GM19043 (cell line): ENCODE data around the gene FHL5.
A peak's percentile ranks its signal among the peaks of the same experiment; 100 is the strongest.
"Not testable (repeated sequence)": the region's sequence is repeated elsewhere in the genome, so short reads cannot be mapped to it uniquely, and the experiment has no call there.

Source experiments
- ATAC-seq: cut with Tn5 transposase; IDR thresholded peaks from one replicate; pipeline ENCODE4 v1.9.1; 2021; ENCODE audit warnings: low read depth; ENCODE audit not compliant: unreplicated experiment

FHL5 gene

DNA sequence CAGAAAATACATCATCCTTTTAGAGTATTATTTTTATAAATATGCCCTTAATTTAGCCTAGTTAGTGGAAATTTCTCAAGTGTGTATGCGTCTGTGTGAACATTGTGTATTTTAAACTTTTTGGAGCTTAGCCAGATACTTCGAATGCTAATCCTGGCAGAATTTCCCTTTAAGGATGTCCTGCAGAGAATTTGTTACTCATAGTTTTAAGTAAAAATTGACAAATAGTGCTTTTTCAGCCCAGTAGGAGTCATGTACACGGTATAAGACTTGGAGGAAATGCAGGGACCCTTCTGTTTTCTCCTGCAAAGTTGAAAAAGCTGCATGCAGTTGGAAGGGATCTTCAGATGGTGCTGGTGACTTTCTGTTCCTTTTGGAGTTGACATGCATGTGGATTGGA, at the start of gene FHL5:
TSS of gene FHL5 (plus strand) at position 243 of the 400 bp plus-strand sequence. CDS start 40,486 bp downstream, outside the sequence.
- no peak for ATAC-seq

DNA sequence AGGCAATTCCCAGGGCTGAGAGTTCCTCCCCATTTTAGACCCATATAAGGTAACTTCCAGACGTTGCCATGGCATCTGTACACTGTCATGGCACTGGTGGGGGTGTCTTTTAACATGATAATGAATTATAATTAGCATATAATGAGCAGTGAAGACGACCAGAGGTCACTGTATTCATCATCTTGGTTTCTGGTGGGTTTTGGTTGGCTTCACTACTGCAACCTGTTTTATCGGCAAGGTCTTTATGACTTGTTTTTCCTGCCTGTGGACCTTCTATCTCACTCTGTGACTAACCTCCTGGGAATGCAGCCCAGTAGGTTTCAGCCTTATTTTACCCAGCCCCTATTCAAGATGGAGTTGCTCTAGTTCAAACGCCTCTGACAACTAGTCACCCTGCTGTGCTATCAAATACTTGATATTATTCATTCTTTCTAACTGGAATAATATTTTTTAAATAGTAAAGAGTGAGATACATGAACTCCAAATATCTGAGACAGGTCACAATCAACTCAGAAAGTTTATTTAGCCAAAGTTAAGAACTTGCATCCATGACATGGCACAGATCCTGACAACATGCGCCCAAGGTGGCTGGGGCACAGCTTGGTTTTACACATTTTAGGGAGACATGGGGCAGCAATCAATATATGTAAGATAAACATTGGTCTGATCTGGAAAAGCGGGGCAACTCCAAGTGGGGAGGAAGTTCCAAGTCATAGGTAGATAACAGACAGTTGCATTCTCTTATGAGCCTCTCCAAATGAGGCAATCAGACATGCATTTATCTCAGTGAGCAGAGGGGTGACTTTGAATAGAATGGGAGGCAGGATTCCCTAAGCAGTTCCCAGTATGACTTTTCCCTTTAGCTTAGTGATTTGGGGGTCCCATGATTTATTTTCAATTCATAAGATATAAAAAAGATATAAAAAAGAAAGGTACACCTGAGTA, 42.5 kb upstream of the FHL5 start:
- ATAC-seq: no peak

DNA sequence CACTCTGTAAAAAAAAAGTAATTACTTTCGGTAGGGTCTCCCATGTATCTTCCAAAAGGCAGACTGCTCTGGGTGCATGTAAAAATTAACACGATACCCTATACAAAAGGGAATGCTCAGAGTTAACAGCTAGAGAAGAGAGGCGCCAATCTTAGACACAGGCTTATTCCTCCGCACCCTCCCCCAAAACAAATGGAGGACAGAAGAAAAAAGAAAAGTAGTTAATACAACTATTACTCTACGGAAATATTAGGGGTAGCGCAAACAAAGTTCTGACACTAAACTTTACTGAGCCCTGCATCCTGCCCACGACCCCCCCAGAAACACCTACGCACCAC, 41.7 kb upstream of the FHL5 start:
- ATAC-seq: peak; percentile 11

GRCh38 chr6:96521644-96522464, 41.1 kb upstream of the FHL5 start, which contains the start of gene UFL1:
Gene UFL1 (plus strand): TSS chr6:96521806. CDS start chr6:96521874, 68 bp downstream.
- ATAC-seq: peak; percentile 95

- ATAC-seq: peak; percentile 18
These were observed 40.4 kb upstream of the FHL5 start for GRCh38 chr6:96522465-96523009.

- ATAC-seq: no peak
These were observed 34.7 kb upstream of the FHL5 start for GRCh38 chr6:96528193-96528592.

DNA sequence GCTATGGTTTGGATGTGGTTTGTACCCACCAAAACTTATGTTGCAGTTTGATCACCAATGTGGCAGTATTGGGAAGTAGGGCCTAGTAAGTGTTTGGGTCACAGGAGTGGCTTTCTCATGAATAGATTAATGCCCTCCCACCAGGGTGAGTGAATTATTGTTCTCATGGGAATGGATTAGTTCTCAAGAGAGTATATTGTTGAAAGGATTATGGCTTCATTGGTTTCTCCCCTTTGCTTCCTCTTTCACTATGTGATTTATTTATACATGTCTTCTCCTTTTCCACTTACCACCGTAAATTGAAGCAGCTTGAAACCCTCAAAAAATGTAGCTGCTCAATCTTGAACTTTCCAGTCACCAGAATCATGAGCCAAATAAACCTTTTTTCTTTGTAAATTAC, 30.5 kb upstream of the FHL5 start:
- ATAC-seq: no peak

- no peak for ATAC-seq
These were observed 25.2 kb upstream of the FHL5 start for GRCh38 chr6:96537726-96538125.

DNA sequence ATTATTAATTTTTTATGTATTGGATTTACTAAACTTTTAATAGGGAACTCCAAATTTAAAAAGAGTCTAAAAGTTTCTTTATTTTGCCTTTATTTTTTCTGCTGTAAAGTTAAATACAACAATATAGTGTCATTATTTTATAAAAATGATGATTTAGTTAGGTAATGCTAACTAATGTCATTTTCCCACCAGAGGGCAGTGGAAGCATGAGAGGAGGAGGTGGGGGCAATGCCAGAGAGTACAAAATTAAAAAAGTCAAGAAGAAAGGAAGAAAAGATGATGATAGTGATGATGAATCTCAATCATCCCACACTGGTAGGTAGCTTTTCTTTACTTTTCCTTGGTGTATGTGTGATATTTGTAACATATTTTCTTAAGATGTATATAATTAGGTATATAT, 20.2 kb upstream of the FHL5 start:
- no peak for ATAC-seq

- ATAC-seq: no peak
These were observed 17.0 kb upstream of the FHL5 start for GRCh38 chr6:96545882-96546281.

DNA sequence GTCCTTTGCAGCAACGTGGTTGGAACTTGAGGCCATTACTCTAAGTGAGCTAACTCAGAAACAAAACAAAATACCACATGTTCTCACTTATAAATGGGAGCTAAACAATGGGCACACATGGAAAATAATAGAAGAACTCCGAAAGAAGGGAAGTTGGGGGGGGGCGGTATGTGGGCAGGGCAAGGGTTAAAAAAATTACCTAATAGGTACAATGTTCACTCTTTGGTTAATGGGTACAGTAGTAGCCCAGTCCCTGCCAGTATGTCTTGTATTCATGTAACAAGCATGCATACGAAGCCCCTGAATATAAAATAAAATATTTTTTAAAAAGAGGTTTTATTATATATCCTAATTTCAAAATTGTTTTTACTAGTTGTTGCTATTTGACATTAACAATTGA, 15.3 kb upstream of the FHL5 start:
- no peak for ATAC-seq

- no peak for ATAC-seq
These were observed 8.4 kb upstream of the FHL5 start for GRCh38 chr6:96554558-96554957.

DNA sequence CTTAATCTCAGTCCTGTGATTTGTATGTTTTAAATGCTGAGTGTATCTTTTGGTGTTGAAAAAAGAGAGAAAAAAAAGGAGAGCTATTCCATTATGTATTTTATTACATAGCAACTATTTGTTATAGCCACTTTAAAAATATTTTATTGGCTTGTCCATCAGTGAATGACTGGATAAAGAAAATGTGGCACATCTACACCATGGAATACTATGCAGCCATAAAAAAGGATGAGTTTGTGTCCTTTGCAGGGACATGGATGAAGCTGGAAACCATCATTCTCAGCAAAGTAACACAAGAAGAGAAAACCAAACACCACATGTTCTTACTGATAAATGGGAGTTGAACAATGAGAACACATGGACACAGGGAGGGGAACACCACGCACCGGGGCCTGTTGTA, 3.2 kb upstream of the FHL5 start:
- not testable (repeated sequence) for ATAC-seq

GRCh38 chr6:96563853-96564252, 925 bp downstream of the FHL5 start:
- ATAC-seq: no peak

- ATAC-seq: no peak
These were observed 7.1 kb downstream of the FHL5 start for GRCh38 chr6:96570053-96570452.

DNA sequence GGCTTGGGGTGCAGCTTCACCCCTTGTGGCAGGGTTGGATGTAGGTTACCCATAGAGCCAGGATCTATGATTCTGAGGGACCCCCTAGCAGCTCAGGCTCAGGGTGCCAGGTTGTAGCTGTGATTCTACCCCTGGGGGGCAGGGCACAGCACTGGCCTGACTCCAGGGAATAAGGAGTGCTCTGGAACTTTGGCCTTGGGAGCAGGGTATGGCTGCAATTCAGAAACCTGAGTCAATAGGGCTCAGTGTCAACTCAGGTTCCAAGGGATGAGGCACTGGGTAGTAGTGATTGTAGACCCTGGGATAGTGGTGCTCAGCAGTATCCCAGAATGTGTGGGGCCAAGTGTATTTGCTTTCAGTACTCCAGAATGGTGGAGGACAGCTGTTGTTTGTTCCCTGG, 8.6 kb downstream of the FHL5 start:
- no peak for ATAC-seq

DNA sequence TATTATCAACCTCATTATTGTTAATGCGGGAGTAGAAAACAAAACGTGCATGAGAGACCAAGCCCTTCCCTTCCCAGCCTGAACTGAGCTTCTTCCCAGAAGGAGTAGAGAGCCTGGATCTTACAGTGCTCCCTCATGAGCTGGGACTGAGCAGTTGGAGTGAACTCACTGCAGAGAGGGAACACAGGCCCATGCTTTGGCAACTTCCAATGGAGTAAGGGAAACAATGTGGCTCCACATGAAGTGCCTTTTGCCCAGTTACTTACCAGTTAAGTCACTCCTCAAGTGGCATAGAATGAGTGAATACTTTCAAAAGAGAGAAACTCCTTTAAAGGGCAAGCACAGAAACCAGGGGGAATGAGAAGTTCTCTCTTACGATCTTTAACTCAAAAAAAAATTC, 12.4 kb downstream of the FHL5 start:
- no peak for ATAC-seq

DNA sequence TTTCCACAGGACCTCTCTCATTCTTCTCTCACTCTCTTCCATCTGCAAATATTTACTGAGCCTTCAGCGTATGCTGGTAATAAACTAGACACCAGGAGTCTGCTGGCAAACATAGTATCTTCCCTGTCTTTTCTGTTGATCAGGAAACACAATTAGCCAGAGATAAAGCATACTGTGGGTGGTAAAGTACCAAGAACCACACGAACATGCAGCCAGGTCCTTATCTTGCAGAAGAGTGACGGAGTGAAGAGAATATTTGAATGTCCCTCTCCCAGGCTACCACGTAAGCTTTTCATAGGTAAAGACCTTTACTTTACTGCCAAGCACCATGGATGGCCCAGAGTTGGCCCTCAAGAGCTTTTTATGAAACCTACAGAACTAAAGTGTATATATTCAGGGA, 13.3 kb downstream of the FHL5 start:
- no peak for ATAC-seq

DNA sequence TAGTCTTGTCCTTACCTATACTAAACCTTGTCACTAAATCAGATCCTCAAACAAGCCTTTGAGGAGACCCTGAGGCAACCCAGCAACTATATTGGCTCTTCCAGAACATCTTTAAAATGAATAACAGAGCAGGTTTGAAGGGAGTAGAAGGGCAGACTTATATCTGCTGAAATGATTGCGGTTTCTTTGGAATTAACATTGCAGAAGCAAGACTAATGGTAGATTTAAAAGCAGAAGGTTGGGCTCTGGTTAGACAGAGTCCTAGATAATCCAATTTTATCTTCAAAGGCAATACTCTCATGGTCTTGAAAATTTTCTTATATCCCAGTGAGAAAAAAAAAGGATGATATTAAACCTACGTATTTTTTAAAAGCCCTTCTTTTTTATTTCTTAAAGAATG, 19.1 kb downstream of the FHL5 start:
- ATAC-seq: no peak

- no peak for ATAC-seq
These were observed 19.5 kb downstream of the FHL5 start for GRCh38 chr6:96582436-96582835.

DNA sequence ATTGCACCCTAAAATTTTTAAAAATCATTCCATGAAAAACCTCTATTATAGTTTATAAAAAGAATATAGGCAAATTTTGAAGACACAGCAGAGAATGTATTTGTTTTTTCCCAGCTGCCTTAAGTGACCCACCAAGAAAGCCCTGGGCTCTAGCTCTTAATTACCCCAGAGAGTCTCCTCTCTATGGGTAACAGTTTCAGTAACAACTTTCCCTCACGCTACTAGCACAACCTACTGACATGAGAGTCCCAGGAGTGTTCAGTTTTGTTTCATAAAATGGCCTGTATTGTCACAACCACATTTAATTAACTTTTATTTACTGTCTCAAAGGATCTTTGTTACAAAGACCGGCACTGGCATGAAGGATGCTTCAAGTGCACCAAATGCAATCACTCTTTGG, 41.5 kb downstream of the FHL5 start:
- no peak for ATAC-seq
